NCI-H2171 (cell line): Measurements from ENCODE around the gene FGFR2.

Source experiments
- DNase-seq: peaks from one replicate; lab custom pipeline; 2025; lab: John Stamatoyannopoulos, UW

The FGFR2 gene

DNA sequence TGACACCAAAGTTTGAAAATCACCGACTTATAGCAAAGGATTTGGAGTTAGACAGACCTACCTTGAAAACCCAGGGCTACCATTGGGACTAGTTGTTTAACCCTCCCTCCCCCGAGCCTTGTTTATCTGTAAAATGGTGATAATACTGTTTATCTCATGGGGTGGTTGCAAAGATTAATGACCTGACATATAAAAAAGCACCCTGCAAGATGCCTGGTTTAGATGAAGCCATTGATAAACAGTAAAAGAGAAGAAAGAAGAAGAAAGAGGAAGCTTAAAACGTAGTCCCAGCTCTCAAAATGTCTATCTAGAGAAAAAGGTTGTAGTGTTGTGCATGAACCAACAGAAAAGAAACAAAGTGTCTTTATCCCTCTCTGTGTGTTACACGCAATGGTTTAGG, 145.7 kb downstream of the FGFR2 start:
- no peak for DNase-seq

DNA sequence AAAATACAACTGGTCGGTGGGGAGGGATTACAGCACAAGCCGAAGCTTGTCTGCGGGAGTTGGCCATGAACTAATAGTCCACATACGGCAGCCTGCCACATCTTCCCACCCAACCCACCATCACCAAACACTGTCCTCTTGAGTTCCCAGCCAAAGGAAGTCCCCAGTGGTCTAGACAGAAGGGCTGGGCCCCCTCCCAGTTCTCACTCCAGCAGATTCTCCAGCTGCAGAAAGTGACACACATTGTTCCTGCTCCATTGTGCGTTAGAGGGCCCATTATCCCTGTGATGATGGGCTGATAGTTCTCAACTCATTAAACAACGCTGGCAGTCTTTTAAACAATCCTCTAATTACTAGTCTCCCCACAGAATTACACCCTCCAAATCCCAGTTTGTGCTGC, 148.0 kb downstream of the FGFR2 start:
- DNase-seq, result no peak

GRCh38 chr10:121449482-121449924, 148.7 kb downstream of the FGFR2 start:
- DNase-seq, result no peak

DNA sequence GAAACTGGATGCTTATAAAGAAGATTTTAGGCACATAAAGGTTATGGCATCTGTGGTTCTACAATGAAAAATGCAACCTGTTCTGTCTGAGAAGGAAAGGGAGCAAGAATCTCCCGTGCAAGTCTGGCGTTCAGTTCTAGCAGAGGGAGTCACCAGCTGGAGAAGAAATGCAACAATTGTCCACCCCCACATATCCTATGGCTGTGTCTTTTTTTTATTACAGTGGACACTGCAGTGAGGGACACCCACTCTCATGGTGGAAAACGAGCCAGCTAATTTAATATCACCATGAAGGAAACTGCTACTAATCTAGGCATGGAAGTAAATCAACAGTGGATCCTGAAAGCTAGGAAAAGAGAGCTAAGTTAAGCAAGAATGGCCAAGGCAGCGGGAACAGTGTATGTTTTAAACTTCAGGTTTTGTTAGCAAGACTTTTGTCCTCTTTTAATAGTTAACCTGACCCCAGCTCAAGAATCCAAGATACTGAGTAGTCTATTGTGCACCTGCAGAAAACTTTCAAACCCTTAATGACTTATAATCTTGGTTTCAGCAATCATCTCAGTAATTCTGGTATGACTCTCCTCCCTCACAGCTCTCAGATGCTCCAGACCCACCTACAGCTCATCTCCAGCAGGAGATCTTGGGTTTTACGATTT, 149.3 kb downstream of the FGFR2 start:
- no peak for DNase-seq

GRCh38 chr10:121444520-121445165, 153.6 kb downstream of the FGFR2 start:
- DNase-seq, result no peak

GRCh38 chr10:121442086-121442935, 155.9 kb downstream of the FGFR2 start:
- no peak for DNase-seq

DNA sequence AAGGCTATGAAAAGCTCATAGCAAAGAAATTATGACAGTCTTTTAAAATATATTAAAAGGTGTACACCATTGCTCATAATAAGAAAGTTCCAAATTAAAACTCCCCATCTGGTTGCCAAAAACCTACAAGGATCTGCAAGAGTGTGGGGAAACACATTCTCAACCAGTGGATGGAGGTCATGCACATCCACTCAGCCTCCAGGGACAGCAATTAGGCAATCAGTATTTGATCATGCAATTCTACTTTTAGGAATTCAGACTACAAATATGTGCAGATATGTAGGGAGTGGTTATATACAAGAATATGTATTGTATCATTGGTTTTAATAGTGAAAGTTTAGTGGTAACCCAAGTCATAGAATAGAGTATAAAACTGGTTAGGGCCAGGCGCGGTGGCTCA, 157.8 kb downstream of the FGFR2 start:
- no peak for DNase-seq

DNA sequence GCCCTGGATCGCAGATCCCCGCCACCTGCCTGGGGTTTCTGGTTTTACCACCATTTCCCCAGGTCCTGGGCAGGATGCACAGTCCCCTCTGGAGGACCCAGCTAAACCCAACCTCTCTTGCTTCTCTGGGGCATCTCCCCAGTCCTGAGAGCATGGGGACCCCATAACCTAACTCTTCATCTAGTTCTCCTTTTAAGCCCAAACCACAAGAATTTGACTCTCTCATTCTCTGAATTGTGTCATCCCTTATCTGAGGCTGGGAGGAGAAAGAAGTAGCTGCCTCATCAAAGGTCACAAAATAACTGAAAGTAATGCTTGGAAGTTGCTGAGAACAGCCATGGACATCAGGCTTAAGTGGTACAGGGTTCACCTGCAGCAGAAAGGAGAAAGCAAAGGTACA, 159.9 kb downstream of the FGFR2 start:
- no peak for DNase-seq

DNA sequence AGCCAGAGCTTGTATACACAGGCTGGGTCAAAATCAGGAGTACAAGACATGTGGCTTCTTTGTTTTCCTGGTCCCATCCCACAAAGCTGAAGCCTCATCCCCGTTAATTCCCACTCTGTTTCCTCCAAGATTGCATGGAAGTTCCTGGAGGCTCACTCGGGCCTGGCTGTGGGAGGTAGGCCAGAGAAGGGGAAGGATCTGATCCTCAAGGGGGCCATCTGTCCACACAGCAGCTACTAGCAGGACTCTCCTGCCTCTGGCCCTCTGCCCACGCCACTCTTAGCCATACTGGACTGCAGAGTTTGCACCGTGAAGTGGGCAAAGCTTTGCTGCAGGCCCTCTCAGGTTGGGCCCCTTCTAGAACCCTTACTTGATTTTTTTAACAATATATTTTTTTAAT, 160.6 kb downstream of the FGFR2 start:
- no peak for DNase-seq

GRCh38 chr10:121436630-121437341, 161.5 kb downstream of the FGFR2 start:
- DNase-seq, result no peak

DNA sequence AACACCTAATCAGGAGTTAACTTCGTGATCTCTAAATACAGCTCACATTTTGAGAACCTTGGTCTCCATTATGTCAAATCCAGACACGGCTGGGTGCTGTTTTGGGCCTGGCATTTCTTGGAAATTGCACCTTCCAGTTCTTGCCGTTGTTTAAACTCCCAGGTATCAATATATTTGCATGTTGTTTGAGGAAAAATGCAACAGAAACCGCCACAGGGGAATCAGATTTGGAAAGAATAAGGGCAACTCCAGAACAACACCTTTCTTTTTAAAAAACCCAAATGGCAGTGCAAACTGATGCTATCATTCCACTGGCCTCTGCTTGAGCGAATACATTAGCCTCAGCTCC, 162.0 kb downstream of the FGFR2 start:
- DNase-seq, result no peak

DNA sequence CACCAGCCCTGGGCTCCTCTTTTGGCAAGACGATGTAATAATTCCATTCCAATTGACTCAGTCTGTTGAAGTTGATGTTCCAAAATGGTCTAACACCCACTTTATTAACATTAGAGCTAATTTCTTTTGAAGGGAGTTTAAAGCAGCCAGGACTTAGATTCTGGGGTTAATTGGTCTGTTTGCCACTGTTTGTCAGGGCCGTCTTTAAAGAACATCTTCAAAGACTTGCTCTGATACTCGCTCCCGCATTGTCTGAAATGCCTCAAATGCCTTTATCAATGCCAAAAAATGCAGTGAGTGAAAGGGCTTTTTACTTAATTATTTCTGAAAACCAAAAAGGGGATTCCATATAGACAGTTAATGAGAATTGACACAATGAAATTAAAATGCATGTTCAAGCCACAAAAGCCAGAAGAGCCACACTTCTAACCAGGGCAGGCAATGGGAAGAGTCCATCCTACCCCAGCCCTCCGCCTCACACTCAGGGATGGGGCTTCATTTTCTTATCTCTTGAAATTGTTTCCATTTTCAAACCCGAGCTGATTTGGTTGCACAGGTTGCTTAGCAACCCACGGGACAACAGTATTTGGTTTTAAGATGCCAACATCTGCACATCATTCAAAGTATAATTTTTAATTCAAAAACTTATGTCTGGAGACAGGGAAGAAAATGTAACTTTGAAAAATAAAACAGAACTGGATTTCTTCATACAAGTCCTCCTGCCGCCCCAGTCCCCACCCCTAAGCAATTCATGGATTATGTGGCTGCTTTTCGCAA, 163.0 kb downstream of the FGFR2 start:
- DNase-seq, result no peak

DNA sequence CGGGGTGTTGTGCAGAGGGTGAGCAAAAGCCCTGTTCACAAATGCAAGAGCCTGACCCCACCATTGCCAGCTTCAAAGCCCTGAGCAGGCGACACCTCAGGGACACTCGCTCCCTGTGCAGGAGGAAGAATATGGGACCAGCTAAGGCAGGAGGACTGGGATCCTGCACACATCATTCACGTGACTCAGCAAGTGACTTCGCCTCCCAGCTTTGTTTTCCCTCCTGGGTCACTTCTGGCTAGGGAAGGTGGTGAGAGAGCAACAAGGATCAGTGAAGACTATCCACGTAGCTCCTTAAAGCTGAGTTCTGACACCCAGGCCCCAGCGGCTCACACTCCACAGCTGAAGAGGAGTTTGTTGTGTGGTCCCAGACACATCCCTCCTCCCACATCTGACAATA, 164.3 kb downstream of the FGFR2 start:
- no peak for DNase-seq

- DNase-seq, result no peak
Observed at GRCh38 chr10:121428867-121429266, 169.4 kb downstream of the FGFR2 start.
